ENCODE measurements around the gene RNF222. TPM values are rescaled to one million over a fixed set of nuclear protein-coding genes. Genes with fewer than 3 reads are reported as not detected.
"Not testable (repeated sequence)": the region's sequence is repeated elsewhere in the genome, so short reads cannot be mapped to it uniquely, and the experiment has no call there.

Gene RNF222
- total RNA-seq, 1 donor from 2014 or later: 0.05 TPM

DNA sequence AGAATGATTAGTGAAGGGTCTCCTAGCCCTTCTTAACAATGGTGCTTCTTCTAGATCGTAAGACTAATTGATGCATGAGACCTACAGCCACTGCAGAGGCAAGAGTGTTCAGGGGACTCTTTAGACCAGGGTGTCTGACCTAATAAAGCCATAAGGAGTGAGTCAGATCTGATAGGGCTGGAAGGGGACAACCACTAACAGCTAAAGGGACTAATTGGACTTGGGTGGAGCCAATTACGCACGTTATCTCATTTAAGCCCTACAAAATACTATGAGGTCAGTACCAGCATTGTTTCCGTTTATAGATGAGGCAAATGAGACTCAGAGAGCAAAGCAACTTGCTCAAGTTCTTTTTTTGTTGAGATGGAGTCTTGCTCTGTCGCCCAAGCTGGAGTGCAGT, 14.5 kb upstream of the RNF222 start:
- intact Hi-C loops (cut with micrococcal nuclease): no loop called here

DNA sequence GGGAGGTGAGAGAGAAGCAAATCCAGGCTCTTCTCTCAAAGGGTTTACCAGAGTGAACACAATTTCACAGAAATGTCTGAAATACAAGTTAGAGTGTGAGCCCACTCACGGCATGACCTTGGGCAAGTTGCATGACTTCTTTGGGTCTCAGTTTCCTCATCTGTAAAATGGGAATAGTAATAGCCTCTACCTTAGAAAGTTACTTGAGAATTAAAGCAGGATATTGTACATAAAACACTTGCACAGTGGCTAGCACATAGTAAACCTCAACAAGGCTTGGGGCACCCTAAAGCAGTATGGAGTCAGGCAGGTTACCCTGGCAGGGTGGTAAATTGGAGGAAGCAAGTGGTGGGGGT, 13.2 kb upstream of the RNF222 start:
- intact Hi-C loops (cut with micrococcal nuclease): loop anchor here (1.0 kb wide), 1 partner anchor 335 kb away; no protein-coding TSS in a partner anchor

- intact Hi-C loops (cut with micrococcal nuclease): loop anchor here (1.0 kb wide), 1 partner anchor 336 kb away; no protein-coding TSS in a partner anchor
Measured at GRCh38 chr17:8409966-8410882, 12.6 kb upstream of the RNF222 start.

GRCh38 chr17:8408371-8408770, 10.7 kb upstream of the RNF222 start:
- intact Hi-C loops (cut with micrococcal nuclease): no loop called here

DNA sequence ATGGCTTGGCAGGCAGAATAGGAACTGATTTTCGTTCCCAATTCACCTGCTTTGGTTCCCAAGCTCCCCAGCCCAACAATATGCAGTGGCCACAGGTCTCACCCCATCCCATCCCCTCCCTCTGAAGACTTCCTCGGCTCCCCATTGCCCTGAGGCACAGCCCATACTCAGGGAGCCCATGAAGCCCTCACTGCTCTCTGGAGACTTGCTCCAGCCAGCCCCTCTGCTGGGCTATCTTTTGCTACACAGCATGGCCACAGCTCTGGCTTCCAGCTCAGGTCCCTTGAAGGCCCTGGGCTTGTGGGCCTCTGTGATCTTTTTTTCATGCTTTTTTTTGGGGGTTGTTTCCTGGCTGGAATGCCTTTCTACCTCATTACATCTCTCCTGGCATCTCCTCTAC, 8.5 kb upstream of the RNF222 start:
- intact Hi-C loops (cut with micrococcal nuclease): no loop called here

GRCh38 chr17:8405499-8406016, 7.9 kb upstream of the RNF222 start:
- intact Hi-C loops (cut with micrococcal nuclease): no loop called here

DNA sequence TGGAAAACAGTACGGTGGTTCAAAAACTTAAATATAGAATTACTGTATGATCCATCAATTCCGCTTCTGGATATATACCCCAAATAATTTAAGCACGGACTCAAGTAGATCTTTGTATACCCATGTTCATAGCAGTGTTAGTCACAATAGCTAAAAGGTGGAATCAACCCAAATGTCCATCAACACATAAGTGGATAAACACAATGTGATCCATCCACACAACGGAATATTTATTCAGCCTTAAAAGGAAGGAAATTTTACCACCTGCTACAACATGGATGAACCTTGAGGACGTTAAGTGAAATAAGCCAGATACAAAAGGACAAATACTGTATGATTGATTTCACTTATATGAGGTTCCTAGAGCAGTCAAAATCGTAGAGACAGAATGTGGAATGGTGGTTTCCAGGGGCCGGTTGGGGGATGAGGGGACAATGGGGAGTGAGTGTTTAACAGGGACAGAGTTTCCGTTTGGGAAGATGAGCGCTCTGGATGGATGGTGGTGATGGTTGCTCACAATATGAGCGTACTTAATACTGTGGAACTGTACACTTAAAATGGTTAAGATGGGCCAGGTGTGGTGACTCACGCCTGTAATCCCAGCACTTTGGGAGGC, 5.4 kb upstream of the RNF222 start:
- intact Hi-C loops (cut with micrococcal nuclease): no loop called here

- intact Hi-C loops (cut with micrococcal nuclease): no loop called here
Measured at GRCh38 chr17:8401107-8401506, 3.5 kb upstream of the RNF222 start.

DNA sequence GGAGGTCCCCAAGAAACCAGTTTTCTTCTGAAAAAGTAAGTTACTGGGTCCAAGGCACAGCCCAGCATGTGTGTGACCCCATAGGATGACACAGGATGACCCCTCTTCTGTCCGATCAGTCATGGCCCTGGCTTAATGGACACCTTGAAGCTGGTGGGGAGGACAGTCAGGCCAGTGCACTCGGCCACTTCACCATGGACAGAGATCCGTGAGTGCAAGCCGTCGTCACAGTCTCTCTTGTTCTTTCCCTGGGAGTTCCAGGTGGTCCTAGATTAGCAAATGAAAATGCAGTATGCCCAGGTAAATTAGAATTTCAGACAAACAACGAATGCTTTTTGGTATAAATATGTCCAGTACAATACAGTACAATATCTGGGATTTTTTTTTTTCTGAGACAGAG, 1.4 kb upstream of the RNF222 start:
- intact Hi-C loops (cut with micrococcal nuclease): no loop called here

GRCh38 chr17:8394497-8394896, 3.1 kb downstream of the RNF222 start:
- intact Hi-C loops (cut with micrococcal nuclease): not testable (repeated sequence)

GRCh38 chr17:8393470-8394231, 4.0 kb downstream of the RNF222 start:
- intact Hi-C loops (cut with micrococcal nuclease): no loop called here

- intact Hi-C loops (cut with micrococcal nuclease): no loop called here
Measured at GRCh38 chr17:8392674-8393469, 4.8 kb downstream of the RNF222 start.

- intact Hi-C loops (cut with micrococcal nuclease): no loop called here
Measured at GRCh38 chr17:8392274-8392673, 5.4 kb downstream of the RNF222 start.

GRCh38 chr17:8391711-8392110, 5.9 kb downstream of the RNF222 start:
- intact Hi-C loops (cut with micrococcal nuclease): no loop called here

DNA sequence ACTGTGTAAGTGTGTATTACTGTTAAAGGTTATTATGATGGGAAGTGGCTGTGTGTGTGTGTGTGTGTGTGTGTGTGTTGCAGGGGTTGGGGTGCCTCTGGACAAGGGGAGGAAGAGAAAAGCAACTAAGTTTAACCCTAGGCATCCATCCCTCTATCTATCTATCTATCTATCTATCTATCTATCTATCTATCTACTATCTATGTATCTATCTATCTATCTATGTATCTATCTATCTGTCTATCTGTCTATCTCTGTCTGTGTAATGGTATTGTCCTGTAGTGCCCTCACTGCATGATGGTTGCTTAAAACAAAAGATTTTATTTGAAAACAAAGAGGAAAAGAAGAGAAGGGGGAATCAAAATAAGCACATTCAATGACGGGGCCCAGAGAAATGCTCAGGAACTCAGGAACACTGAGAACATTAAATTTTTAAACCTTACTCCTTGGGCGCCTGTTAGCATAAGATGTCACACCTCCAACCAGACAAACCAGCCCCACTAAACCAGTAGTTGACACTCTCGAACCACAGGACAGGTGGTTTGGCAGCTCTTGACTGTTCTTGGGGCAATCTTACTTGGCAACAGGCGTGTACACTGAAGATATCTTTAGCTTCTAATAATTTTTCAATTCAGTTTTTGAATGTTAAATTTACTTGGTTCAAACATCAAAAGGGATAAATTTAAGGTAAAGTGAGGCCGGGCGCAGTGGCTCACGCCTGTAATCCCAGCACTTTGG, 9.5 kb downstream of the RNF222 start:
- intact Hi-C loops (cut with micrococcal nuclease): loop anchor here (10.0 kb wide), 1 partner anchor 163 kb away; no protein-coding TSS in a partner anchor

GRCh38 chr17:8386841-8387240, 10.8 kb downstream of the RNF222 start:
- intact Hi-C loops (cut with micrococcal nuclease): loop anchor here (10.0 kb wide), 1 partner anchor 162 kb away; no protein-coding TSS in a partner anchor

DNA sequence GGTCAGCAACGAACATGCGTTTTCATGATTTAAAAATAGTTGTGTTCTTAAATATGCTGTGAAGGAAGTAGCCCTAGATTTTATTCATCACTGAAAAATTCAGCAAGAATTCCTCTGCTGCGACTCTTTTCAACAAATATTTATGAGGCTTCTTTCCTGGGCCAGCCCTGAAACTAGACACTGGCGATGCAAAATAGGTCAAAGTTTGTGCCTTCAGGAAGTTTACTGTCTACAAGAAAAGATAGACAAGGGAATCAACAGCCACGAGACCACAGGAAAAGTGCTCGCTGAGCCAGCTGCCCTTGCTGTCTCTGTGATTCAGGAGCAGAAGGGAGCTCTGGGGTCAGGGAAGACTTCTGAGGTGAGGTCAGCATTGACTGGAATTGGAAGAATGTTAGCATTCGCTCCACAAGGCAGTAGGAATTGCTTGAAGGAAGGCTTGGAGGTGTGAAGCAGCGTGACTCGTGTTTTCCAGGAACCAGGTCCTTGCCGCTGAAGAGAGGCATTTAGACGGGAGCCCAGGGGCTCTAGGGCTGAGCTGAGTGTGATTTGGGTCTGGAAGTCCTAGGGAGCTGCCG, 12.7 kb downstream of the RNF222 start:
- intact Hi-C loops (cut with micrococcal nuclease): loop anchor here (10.0 kb wide), 1 partner anchor 160 kb away; no protein-coding TSS in a partner anchor

DNA sequence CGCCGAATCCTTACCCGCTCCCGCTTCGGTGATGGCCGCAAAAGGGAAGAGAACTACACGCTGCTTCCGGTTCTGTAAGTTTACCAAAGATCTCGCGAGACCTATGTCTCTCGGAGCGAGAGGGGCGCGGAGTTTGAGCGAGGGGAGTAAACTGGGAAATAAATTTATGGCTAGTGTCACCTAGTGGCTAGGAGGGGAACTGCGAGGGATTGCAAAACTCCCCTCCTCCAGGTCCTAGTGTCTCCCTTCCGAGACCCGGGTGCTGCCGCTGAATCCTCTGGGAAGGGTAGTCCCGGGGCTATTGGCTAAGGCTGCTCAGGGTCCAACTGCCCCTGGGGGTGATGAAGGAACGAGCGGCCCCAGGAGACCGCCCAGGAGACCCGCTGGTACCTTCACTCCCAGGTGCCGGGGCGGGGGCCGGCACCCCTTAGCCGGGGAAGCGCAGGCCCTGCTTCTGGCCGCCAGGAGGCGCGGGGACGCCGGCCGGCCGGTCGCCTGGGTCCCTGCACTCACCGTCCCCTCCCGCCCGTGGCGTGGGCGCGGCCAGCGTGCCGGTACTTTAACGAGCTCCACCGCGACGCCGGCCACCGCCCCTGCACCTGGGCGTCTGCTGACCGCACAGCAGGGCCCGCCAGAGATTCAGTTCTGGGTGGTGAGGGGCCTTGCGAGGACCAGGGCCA, 14.3 kb downstream of the RNF222 start, which contains the start of gene RPL26:
RPL26 (minus strand) TSS at position 51 of the 680 bp plus-strand sequence. CDS start 883 bp downstream, outside the sequence.
- intact Hi-C loops (cut with micrococcal nuclease): loop anchor here (1.0 to 10.0 kb wide), 3 partner anchors 52 to 362 kb away; partner anchors contain the start of gene NDEL1

- intact Hi-C loops (cut with micrococcal nuclease): loop anchor here (1.0 to 10.0 kb wide), 3 partner anchors 52 to 362 kb away; partner anchors contain the start of gene NDEL1
Measured at GRCh38 chr17:8382880-8383142, 14.8 kb downstream of the RNF222 start.
